Hematopoietic multipotent progenitor cell (in vitro differentiated cells): Measurements from ENCODE around the gene JOSD2. TPM values are rescaled to one million over a fixed set of nuclear protein-coding genes. Genes with fewer than 3 reads are reported as not detected.
"Not testable (repeated sequence)": the region's sequence is repeated elsewhere in the genome, so short reads cannot be mapped to it uniquely, and the experiment has no call there.

ENCODE experiments used
- DNase-seq, 3 donors: peaks; one replicate each; pipeline ENCODE4 v3.0.0-alpha.2; 2011 to 2015; ENCODE audit warnings: low read depth in 2 of 3, low spot score in 2 of 3
- total RNA-seq: library from RNA; depleted of rRNA; stranded (reverse); fragments of >200 nt; gene quantifications from one replicate; pipeline ENCODE4 v1.2.3, GENCODE V29; 2012

Gene JOSD2
- total RNA-seq, 1 donor: 11.8 TPM

- no peak for DNase-seq
These were observed 36.6 kb upstream of the JOSD2 start for GRCh38 chr19:50547385-50548190.

- no peak for DNase-seq
These were observed 35.7 kb upstream of the JOSD2 start for GRCh38 chr19:50546527-50547221.

GRCh38 chr19:50542943-50543342 is 32.0 kb upstream of the JOSD2 start:
- no peak for DNase-seq

- peak in 2 of 3 donors; percentile 70 to 75 for DNase-seq
These were observed 26.8 kb upstream of the JOSD2 start for GRCh38 chr19:50537769-50538230.

- no peak for DNase-seq
These were observed 26.3 kb upstream of the JOSD2 start for GRCh38 chr19:50537306-50537685.

- DNase-seq: no peak
These were observed 25.8 kb upstream of the JOSD2 start for GRCh38 chr19:50536662-50537305.

GRCh38 chr19:50535672-50536187 is 24.7 kb upstream of the JOSD2 start:
- DNase-seq: no peak

- no peak for DNase-seq
These were observed 23.5 kb upstream of the JOSD2 start for GRCh38 chr19:50534478-50534877.

- no peak for DNase-seq
These were observed 22.0 kb upstream of the JOSD2 start for GRCh38 chr19:50532952-50533351.

- no peak for DNase-seq
These were observed 20.2 kb upstream of the JOSD2 start for GRCh38 chr19:50531171-50531612.

GRCh38 chr19:50528052-50528451 is 17.1 kb upstream of the JOSD2 start:
- DNase-seq: not testable (repeated sequence)

- no peak for DNase-seq
These were observed 11.9 kb upstream of the JOSD2 start for GRCh38 chr19:50522881-50523280.

GRCh38 chr19:50520822-50521465 is 10.0 kb upstream of the JOSD2 start:
- no peak for DNase-seq

- DNase-seq: no peak
These were observed 8.1 kb upstream of the JOSD2 start for GRCh38 chr19:50519006-50519575.

- DNase-seq: no peak
These were observed 7.4 kb upstream of the JOSD2 start for GRCh38 chr19:50518091-50519005.

- DNase-seq: no peak
These were observed 6.7 kb upstream of the JOSD2 start for GRCh38 chr19:50517704-50518075.

GRCh38 chr19:50516964-50517703 is 6.1 kb upstream of the JOSD2 start:
- no peak for DNase-seq

- no peak for DNase-seq
These were observed 5.5 kb upstream of the JOSD2 start for GRCh38 chr19:50516456-50516855.

- DNase-seq: no peak
These were observed 4.2 kb upstream of the JOSD2 start for GRCh38 chr19:50515168-50515561.
